GM12891 (cell line): ENCODE data around the gene MBD2.

Source experiments
- DNase-seq: peaks from one replicate; pipeline ENCODE4 v3.0.0; 2011; ENCODE audit warnings: low spot score; ENCODE audit not compliant: insufficient read length
- FAIRE-seq: peaks from 2 replicates; lab custom pipeline; 2011; peaks lifted over from hg19 to GRCh38; lab: Jason Lieb, UNC
- PAX5 ChIP-seq: IDR thresholded peaks from 2 replicates; pipeline ENCODE4 v1.6.1; 2011; ENCODE audit warnings: low read length, moderate library complexity, mild to moderate bottlenecking; ENCODE audit not compliant: insufficient read depth, severe bottlenecking
- POLR2A ChIP-seq: IDR thresholded peaks from 2 replicates; pipeline ENCODE4 v1.6.1; 2011; ENCODE audit warnings: low read depth, low read length, control low read depth
- POLR2AphosphoS5 ChIP-seq: IDR thresholded peaks from 2 replicates; pipeline ENCODE4 v1.6.1; 2011; ENCODE audit warnings: low read depth, low read length, control low read depth
- POU2F2 ChIP-seq: IDR thresholded peaks from 2 replicates; pipeline ENCODE4 v1.6.1; 2011; ENCODE audit warnings: low read depth, mild to moderate bottlenecking, control low read depth, low read length, moderate library complexity
- SPI1 ChIP-seq: IDR thresholded peaks from 2 replicates; pipeline ENCODE4 v1.6.1; 2011; ENCODE audit warnings: low read depth, low read length, control low read depth
- TAF1 ChIP-seq: IDR thresholded peaks from 2 replicates; pipeline ENCODE4 v1.6.1; 2011; ENCODE audit warnings: low read depth, low read length, control low read depth

The MBD2 gene

DNA sequence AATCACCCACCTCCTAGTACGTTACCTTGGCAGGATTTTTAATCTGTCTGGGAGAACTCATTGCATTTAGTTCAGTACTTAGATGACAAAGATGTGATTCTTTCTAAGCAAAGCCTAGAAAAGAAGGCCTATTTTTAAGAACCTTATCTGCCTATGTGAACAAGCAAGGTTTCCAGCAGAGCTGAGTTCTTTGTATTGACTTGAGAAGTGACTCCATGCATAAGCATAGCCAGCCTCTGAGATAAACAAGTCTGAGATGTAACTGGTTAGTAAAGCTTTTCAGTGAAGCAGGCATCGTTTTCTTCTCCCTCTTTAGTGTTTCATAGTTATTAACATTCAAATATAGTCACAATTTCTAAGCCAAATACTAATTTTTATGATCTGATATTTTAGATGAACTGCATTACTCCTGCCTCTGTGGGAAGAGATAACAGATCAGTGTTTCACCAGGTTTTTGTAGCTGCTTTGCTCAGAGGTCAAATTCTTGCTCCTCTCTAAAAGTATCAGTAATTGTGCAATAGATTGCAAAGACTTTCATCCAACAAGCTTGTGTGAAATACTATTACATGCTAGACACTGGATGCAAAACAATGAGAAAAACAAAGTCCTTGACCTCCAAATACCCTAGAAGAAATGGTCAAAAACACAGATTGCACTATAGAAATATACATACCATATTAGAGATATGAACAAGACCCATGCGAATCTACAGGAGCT lies 107.8 kb downstream of the MBD2 start:
- FAIRE-seq (no peak), DNase-seq (no peak)
- TF ChIP-seq POU2F2 (no peak), TAF1 (no peak), SPI1 (no peak), POLR2AphosphoS5 (no peak), POLR2A (no peak), PAX5 (no peak)

DNA sequence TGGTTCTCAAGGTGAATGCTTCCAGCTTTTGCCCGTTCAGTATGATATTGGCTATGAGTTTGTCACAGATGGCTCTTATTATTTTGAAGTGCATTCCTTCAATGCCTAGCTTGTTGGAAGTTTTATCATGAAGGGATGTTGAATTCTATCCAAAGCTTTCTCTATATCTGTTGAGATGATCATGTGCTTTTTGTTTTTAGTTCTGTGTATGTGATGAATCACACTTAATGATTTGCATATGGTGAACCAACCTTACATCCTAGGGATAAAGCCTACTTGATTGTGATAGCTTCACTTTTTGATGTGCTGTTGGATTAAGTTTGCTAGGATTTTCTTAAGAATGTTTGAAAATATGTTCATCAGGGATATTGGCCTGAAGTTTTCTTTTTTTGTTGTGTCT lies 112.1 kb downstream of the MBD2 start:
- TF ChIP-seq POLR2AphosphoS5: no peak
- no peak for TF ChIP-seq SPI1
- no peak for TF ChIP-seq PAX5
- no peak for TF ChIP-seq TAF1
- no peak for TF ChIP-seq POU2F2
- no peak for TF ChIP-seq POLR2A
- no peak for DNase-seq
- FAIRE-seq: no peak

DNA sequence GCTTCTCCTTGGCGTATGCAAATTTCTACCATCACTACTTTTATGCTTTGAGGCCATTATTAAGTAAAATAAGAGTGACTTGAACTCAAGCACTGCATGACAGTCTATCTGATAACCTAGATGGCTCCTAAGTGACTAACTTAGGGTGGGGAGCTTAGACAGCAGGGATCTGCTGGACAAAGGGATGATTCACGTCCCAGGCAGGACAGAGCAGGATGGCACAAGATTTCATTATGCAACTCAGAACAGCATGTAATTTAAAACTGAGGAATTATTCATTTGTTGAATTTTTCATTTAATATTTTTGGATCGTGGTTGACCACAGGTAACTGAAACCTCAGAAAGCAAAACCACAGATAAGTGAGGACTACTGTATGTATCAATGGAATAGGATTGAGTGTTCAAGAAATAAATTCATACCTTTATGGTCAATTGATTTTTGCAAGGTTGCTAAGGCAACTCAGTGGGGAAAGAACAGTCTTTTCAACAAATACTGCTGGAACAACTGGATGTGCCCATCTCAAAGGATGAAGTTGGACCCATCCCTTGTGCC lies 115.3 kb downstream of the MBD2 start:
- FAIRE-seq: no peak
- no peak for TF ChIP-seq TAF1
- TF ChIP-seq POU2F2: no peak
- no peak for DNase-seq

DNA sequence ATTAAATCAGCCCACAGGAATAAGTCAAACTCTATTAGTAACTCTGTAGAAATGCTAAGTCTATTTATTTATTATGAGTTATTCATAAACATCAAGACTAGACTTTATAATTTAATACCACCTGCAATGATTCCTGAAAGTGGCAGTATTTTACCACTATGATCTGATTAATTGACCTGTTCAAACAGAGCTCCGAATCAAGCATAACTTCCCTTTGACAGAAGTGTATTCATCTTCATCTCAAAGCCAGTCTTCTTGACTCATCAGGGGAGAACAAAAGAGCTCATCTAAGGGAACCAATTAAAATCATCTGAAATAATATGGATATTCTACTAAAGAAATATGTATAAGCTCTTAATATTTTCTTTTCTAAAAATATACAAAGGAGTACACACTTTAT lies 122.3 kb downstream of the MBD2 start:
- FAIRE-seq (no peak), DNase-seq (no peak)
- TF ChIP-seq POLR2AphosphoS5: no peak
